Esophagus muscularis mucosa (tissue), 3 donors: ENCODE measurements around the gene FERMT2.

Experiments used
- POLR2AphosphoS5 ChIP-seq, 2 donors: sonication (generic); formaldehyde crosslinking; IDR thresholded peaks; one replicate each; pipeline ENCODE4 v1.6.1; 2017; ENCODE audit warnings: antibody characterized with exemption in 2 of 2
- TF ChIP-seq, protein P1 (sequence below), 3 experiments: fragments of 200-600 bp in 2 of 3; fragments of 450-650 bp in 1 of 3; sonication (generic) in 2 of 3; IDR thresholded peaks; one replicate each; pipeline ENCODE4 v1.5.1; 2017 to 2019; ENCODE audit warnings: antibody characterized with exemption in 3 of 3, mild to moderate bottlenecking in 2 of 3, moderate library complexity in 1 of 3

DNA sequence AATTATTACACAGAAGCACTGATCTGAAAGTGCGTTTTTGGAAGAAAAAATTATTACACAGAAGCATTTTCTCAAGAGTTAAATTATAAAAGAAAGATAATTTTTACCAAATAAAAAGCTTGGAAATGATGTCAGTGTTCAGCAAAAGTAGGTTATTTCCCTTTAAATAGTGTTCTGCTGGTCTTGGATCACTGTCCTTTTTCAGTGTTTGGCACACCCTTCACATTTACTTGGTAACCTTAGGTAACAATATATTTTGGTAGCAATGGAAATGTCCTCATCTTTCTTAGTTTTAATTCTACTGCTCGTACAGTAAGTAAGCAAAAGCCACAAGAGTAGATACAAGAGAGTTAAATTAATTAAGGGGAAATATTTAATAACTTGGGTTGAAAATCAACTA, 40.3 kb downstream of the FERMT2 start:
- TF ChIP-seq, protein P1, sequence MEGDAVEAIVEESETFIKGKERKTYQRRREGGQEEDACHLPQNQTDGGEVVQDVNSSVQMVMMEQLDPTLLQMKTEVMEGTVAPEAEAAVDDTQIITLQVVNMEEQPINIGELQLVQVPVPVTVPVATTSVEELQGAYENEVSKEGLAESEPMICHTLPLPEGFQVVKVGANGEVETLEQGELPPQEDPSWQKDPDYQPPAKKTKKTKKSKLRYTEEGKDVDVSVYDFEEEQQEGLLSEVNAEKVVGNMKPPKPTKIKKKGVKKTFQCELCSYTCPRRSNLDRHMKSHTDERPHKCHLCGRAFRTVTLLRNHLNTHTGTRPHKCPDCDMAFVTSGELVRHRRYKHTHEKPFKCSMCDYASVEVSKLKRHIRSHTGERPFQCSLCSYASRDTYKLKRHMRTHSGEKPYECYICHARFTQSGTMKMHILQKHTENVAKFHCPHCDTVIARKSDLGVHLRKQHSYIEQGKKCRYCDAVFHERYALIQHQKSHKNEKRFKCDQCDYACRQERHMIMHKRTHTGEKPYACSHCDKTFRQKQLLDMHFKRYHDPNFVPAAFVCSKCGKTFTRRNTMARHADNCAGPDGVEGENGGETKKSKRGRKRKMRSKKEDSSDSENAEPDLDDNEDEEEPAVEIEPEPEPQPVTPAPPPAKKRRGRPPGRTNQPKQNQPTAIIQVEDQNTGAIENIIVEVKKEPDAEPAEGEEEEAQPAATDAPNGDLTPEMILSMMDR (IDR thresholded peaks at IDR 0.05) = no peak
- no peak for TF ChIP-seq POLR2AphosphoS5 (IDR thresholded peaks at IDR 0.05)
